Measurements from ENCODE around the gene PUS1. TPM values are rescaled to one million over a fixed set of nuclear protein-coding genes. Genes with fewer than 3 reads are reported as not detected.

Gene PUS1
- total RNA-seq, 1 donor from 2014 or later: 5.6 TPM

DNA sequence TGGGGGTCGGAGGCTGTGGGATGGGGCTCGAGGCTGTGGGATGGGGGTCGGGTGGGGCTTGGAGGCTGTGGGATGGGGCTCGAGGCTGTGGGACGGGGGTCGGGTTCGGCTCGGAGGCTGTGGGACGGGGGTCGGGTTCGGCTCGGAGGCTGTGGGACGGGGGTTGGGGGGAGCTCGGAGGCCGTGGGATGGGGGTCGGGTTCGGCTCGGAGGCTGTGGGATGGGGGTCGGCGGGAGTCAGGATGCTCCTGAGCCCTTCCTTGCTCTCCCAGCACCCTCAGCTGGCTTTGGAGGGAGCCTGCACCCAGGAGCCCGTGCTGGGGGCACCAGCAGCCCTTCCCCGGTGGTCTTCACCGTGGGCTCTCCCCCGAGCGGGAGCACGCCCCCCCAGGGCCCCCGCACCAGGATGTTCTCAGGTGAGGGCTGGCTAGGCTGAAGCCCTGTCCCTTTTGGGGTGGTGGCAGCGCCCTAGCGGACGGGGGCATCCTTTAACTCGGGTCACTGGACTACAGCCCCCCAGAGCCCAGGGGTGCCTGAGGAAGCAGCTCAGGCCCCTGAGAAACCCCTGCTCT, 11.9 kb upstream of the PUS1 start:
- no peak for DNase-seq

DNA sequence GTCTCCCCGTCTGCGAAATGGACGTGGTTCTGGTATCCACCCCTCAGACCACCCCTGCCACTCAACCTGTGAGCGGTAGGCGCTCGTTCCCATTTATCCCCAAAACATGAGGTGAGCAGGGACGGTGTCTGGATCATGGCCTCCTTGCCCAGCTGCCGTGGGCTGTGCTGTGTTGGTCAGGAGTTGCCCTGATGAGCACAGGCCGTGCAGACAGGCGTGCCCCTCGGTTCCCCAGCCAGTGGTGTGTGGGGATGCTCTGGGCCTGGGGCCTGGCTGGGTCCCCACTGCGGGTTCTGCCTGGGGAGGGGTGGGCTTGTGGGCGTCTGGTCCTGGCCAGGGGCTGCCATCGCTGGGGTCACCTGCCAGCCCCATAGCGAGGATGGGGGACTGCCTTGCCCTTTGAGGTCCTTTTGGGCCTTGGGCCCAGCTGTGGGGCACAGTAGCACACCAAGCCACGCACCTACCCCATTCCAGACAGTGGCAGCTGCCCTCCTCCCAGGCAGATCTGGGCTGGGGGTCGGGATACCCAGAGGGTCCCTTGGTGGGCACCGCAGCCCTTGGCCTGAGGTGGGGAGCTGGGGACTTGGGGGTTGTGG, 11.3 kb upstream of the PUS1 start:
- DNase-seq: no peak

DNA sequence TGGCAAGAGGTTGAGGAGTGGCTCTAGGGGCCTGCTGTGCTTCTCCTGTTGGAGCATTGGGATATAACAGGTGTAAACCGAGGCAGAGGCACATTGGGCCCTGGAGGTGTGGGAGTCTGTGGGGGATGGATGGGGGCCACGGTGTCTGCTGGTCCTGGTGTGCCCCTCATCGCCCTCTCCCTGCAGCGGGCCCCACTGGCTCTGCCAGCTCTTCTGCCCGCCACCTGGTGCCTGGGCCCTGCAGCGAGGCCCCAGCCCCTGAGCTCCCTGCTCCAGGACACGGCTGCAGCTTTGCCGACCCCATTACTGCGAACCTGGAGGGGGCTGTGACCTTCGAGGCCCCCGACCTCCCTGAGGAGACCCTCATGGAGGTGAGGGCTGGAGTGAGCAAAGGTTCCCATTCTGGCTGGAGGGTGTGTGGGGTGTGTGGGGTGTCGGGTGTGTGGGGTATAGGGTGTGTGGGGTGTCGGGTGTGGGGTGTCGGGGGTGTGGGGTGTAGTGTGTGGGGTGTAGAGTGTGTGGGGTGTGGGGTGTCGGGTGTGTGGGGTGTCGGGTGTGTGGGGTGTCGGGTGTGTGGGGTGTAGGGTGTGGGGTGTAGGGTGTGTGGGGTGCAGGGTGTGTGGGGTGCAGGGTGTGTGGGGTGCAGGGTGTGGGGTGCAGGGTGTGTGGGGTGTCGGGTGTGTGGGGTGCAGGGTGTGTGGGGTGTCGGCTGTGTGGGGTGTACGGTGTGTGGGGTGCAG, 10.6 kb upstream of the PUS1 start:
- DNase-seq: no peak

DNA sequence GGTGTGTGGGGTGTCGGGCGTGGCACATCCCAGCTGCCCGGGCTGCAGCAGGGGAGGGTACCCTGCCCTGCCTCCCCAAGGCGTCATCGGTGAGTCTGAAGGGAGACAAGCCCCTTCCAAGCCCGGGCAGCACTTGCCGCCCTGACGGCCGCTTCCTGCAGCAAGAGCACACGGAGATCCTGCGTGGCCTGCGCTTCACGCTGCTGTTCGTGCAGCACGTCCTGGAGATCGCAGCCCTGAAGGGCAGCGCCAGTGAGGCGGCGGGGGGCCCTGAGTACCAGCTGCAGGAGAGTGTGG, 10.1 kb upstream of the PUS1 start:
- DNase-seq: no peak

DNA sequence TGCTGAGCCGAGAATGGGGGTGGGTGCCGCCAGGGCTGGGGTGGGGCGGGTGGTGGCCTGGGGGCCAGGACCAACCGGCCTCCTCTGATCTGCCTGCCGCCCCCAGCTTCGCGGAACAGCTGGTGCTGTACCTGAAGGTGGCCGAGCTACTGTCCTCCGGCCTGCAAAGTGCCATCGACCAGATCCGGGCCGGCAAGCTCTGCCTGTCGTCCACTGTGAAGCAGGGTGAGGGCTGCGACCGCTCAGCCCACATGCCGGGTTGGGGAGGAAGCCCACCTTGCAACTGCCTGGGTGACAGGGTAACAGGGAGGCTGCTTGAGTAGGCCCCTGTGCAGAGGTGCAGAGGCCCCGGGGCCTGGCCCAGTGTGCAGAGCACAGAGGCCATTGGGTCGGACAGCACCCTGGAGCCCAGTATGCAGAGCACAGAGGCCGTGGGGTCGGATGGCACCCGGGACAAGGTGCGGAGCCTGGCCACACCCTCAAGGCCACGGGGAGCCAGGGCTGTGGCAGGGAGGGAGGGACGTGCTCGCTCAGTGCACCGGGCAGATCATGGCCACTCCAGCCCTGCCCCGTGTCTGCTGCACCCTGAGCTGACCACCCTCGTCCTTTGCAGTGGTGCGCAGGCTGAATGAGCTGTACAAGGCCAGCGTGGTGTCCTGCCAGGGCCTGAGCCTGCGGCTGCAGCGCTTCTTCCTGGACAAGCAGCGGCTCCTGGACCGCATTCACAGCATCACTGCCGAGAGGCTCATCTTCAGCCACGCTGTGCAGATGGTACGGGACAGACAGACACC, 9.5 kb upstream of the PUS1 start:
- no peak for DNase-seq

DNA sequence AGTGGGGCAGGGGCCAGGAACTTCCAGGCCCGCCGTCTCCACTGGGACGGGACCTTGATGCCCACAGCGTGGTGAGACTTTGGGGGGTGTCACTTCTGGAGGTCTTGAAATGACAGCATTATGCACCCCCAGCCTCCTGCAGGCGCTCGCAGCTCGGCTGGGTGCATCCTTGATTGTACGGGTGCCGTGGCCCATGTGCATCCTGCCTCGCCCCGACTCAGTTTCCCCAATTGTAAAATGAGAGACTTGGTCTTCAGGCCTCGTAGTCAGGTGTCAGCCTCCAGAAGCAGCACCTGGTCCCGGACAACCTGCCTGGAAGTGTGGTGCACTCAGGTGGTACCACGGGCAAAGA, 8.9 kb upstream of the PUS1 start:
- no peak for DNase-seq

DNA sequence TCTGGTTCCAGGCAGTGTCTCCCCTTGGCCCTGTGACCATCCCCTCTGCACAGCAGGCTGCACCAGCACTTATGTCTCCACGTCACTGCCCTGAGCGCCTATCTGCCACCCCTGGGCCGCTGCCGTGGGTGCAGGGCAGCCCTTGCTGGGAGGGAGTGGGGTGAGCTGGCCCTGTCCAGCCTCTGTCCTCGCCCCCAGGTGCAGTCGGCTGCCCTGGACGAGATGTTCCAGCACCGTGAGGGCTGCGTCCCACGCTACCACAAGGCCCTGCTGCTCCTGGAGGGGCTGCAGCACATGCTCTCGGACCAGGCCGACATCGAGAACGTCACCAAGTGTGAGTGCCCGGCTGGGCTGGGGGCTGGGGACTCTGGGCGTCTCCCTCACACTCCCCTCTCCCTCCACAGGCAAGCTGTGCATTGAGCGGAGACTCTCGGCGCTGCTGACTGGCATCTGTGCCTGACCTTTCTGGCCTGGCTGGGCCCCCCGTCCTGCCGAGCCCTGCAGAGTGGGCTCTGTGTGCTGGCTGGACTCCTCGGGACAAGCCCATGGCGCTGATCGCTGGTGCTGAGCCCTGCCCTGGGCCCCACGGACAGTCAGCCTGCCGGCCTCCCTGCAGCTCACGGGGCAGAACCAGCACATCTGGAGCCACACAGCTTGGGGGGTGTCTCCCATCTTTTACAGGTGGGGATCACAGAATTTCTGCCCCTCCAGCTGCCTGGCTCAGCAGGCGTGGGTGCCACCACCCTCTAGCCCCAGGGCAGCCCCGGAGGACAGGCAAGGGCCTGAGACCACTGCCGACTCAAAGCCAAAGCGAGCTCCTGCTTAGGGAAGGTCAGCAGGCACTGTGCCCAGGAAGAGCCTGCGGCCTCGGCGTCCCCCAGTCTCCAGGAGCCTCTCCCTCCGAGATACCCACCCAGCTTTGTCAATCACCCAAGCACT, 7.9 kb upstream of the PUS1 start:
- no peak for DNase-seq

DNA sequence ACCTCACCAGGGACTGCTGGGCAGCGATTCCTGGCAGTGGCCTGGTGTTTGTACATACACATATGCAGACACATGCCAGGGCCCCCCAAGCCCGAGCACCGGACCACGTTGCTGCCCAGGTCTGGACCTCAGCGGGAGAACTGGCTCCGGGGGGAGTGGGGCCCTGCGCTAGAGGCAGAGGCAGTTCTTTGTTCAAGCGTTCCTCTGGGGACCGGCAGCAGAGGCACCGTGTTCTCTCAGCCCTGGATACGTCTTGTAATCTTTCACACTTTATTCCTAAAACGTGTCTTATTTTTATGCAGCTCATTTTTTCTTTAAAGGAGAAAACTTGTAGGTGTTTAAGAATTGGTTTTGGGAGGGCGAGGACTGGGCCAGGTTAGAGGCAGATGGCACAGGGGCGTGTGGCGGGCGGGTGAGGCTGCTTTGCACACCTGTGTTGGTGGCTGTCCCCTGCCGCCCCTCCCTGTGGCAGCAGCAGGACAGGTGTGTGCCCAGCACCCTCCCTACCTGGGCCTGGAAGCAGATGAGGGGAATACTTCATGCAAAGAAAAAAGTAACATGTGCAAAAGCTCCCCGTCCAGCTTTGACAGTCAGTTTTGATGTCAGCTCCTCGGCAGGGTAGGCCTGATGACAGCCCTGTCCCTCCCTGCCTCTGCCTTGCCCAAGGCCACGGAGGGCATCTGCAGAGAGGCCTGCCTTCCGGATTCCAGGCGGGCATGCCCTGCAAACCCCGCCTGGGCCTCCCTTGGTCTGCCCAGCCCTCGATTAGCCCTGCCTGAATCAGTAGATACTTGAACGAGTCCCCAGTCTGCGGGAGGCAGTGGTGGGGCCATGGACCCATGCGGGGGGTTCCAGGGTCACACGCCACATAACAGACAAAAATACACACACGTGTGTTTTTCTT, 7.0 kb upstream of the PUS1 start:
- no peak for DNase-seq

DNA sequence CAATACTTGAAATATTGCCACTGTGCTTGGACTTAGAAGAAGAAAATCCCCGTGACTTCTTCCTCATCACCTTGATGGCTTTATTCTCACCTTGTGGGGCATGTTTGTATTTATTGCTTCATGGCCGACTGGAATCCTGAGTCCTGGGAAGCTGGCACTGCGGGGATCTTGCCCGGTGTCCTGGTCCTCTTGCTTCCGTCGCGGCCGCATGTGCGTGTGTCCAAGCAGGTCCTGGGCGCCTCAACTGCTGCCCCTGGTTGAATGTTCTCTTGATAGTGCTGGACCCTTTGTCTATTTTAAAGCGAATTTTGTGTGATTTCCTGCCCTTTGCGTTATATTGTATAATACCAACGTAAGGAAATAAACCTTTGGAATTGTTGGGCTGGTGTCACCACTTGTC, 6.3 kb upstream of the PUS1 start:
- DNase-seq: no peak

DNA sequence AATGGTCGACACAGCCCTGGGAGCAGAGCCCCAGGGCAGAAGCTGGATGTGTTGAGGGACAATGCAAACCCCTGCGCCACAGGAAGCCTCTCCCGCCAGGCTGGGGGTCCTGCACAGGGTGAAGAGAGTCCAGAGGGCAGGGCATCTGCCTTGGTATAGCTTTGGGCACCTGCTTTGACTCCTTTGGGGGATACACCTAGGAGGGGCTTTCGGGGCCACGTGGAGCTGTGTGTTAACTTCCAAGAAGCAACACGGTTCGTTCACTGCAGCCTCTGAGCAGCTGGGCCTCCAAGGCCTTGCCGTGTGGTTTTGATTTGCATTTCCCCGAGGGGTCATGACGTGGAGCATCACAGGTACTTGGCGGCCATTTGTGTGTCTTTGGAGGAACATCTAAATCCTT, 5.8 kb upstream of the PUS1 start:
- no peak for DNase-seq

DNA sequence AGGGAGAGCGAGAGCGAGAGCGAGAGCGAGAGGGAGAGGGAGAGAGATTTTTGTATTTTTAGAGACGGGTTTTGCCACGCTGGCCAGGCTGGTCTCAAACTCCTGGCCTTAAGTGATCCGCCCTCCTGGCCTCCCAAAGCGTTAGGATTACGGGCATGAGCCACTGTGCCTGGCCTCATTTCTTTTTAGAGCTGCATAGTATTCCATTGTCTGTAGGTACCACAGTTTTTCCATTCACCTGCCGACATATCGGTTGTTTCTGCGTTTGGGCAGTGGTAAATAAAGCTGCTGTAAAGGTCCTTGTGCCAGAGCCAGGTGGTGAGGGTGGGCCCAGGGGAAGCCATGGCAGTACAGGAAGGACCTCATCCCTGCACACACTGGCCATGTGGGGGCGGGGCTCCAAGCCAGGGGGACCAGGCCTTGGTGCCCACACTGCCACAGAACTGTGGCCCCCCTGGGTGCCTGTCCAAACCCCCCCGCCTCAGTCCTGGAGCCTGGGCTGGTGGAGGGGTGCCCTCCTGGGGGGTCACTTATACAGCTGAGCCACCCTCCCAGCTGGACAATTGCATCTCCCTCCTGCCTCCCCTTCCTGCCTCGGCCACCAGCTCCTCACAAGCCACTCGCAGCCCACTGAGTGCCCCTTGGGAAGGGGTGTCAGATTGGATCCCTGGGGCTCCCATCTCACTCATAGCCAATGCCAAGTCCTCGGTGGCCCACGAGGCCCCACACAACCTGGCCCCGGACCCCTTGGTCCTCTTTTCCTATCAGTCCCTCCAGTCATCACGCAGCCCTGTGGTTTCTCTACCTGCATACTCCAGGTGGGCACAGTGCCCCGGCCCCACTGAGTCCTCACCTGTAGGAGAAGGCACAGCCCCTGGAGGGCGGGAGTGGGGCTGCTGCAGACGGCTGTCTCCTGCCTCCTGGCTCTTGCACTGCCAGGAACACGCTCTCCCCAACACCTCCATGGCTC, 1.7 kb upstream of the PUS1 start:
- DNase-seq: no peak

DNA sequence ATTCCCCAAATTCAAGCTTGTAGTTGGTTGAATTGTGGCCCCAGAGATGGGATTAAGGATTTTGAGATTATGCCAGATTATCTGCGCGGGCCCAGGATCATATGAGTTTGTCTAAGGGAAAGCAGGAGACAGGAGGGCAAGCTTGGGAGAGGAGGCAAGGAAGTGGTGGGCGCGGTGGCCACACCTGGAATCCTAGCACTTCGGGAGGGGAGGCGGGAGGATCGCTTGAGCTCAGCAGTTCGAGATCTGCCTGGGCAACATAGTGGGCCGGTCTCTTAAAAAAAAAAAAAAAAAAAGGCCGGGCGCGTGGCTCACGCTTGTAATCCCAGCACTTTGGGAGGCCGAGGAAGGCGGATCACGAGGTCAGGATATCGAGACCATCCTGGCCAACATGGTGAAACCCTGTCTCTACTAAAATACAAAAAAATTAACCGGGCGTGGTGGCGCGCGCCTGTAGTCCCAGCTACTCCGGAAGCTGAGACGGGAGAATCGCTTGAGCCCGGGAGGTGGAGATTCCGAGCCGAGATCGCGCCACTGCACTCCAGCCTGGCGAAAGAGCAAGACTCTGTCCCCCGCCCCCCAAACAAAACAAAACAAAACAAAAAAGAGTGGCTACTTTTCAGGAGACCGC, 881 bp upstream of the PUS1 start:
- DNase-seq: no peak

DNA sequence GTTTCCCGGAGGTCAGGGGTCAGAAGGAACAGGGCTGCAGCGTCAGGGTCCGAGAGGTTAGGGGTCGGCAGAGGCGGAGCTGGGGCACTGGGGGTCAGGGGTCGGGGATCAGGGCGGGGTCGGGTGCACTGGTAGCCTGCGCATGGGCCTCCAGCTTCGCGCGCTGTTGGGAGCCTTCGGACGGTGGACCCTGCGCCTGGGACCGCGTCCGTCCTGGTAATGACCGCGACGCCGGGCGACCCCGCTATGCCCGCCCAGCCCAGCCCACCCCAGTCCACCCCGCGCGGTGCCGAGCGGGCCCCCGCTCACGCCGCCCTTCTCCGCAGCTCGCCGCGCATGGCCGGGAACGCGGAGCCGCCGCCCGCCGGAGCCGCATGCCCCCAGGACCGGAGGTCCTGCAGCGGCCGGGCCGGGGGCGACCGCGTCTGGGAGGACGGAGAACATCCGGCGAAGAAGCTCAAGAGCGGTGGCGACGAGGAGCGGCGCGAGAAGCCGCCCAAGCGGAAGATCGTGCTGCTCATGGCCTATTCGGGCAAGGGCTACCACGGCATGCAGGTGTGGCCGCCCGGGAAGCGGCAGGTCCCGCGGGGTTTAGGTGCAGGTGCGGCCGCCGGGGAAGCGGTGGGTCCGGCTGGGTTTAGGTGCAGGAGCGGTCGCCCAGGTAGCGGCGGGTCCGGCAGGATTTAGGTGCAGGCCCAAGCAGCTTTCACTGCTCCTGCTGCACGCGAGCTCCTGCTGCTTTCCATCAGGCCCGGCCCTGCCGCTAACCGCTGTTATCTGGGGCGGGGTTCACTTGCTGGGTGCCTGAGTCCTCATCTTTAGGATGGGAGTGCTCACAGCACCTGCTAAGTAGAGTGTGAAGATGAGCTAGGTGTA, 743 bp downstream of the PUS1 start:
- no peak for DNase-seq

DNA sequence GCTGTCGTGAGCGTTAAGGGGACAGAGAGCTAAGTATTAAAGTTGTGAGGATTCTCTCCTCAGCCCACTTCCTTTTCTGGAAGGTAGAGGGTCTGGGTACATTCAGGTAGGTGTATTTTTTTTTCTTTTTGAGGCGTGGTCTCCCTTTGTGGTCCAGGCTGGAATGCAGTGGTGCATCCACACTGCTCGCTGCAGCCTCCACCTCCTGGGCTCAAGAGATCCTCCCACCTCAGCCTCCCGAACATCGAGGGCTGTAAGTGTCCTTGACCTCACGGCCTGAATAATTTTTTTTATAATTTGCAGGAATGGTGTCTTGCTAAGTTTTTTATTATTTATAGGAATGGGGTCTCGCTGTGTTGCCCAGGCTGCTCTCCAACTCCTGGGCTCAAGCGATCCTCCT, 1.4 kb downstream of the PUS1 start:
- no peak for DNase-seq

DNA sequence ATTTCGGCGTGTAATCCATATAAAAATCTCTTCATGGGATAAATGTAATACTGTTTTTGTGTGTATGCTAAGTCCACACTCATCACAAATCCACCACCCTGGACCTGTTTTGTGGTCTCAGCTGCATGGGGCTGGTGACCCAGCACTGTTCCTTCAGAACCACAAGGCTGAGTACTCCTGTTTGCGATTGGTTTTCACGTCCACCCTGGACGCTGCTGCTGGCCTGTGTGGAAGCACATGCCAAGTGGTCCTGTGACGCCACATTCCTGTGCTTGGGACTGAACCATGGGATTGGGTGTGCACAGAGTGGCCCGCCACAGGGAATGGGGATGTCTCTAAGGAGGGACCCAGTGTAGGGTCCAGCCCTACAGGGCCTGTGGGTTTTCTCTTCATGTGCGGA, 4.3 kb downstream of the PUS1 start:
- no peak for DNase-seq

DNA sequence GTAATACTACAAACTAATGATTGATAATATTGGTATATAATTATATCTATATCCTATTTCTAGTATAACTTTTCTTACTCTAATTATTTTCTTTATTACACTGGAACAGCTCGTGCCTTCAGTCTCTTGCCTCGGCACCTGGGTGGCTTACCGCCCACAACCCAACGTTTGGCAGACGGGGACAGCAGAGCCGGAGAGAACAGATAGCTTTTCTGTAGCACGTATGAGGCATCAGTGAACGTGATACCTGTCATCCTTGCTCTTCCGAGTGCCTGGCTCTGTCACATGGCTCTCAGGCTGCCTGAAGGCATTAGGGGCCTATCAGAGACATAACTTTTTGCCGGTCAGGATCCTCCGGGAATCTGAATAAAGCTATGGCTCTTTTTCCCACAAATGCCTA, 5.5 kb downstream of the PUS1 start:
- no peak for DNase-seq

DNA sequence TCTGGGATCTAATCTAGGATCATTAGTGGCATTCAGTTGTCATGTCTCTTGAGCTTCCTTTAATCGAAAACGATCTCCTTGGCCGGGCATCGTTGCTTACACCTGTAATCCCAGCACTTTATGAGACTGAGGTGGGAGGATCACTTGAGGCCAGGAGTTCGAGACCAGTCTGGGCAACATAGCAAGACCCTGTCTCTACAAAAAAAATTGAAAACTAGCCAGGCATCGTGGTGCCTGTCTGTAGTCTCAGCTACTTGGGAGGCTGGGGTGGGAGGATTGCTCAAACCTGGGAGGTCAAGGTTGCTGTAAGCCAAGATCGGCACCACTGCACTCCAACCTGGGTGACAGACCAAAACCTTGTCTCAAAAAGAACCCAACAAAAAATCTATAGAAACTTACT, 9.0 kb downstream of the PUS1 start:
- no peak for DNase-seq

DNA sequence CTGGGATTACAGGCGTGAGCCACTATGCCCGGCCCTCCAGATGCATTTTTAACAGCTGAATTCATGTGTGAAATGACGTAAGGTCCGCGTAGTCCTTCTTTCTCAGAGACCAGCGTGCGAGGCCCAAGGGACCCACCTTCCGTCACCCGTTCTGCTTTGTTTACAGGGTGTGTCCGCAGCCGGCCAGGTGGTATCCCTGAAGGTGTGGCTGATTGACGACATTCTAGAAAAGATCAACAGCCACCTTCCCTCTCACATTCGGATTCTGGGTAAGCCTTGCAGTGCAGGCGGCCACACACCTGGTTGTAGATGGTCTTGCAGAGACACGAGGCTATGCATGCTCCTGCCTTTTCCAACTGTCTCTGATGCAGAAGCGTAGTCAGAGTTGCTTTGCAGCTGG, 9.9 kb downstream of the PUS1 start:
- DNase-seq: no peak

DNA sequence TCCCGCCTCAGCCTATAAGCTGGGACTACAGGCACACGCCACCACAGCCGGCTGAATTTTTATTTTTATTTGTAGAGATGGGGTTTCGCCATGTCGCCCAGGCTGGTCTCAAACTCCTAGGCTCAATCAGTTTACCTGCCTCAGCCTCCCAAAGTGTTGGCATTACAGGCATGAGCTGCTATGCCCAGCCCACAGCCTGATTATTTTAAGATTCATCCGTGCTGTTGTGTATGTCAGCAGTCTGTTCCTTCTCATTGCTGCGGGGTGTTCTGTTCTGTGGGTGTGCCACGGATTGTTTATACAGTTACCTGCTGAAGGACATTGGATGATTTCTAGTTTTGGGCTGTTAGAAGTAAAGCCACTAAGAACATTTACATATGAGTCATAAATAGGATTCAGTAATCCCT, 11.1 kb downstream of the PUS1 start:
- DNase-seq: peak; percentile 26

Measured in occipital lobe (tissue), 2 donors.